SK-N-MC (cell line): ENCODE results near the gene ATP6V1G1.

ENCODE experiments used
- EZH2 ChIP-seq: fragments of 200-600 bp; sonication (generic); IDR thresholded peaks from one replicate; pipeline ENCODE4 v1.6.1; 2017; ENCODE audit warnings: antibody characterized with exemption
- FOXP2 ChIP-seq: optimal IDR thresholded peaks from 2 replicates; pipeline ENCODE3; 2011; ENCODE audit warnings: mild to moderate bottlenecking, moderate library complexity; ENCODE audit not compliant: insufficient read depth; ENCODE audit errors: extremely low read length, control extremely low read depth
- POLR2AphosphoS5 ChIP-seq: IDR thresholded peaks from 2 replicates; pipeline ENCODE4 v1.6.1; 2012; ENCODE audit warnings: mild to moderate bottlenecking, low read depth, low read length, borderline replicate concordance

- no peak for TF ChIP-seq POLR2AphosphoS5
- no peak for TF ChIP-seq EZH2
- no peak for TF ChIP-seq FOXP2
Observed at GRCh38 chr9:114549697-114550330, 37.8 kb upstream of the ATP6V1G1 start.
